Measurements from ENCODE around the gene PRKCQ.
"Not testable (repeated sequence)": the region's sequence is repeated elsewhere in the genome, so short reads cannot be mapped to it uniquely, and the experiment has no call there.

Gene PRKCQ

GRCh38 chr10:6456067-6456466 is 124.0 kb downstream of the PRKCQ start:
- no peak for DNase-seq (ENCODE audit: low read depth)
- H3K4me3 ChIP-seq (ENCODE audit: low read depth, low read length): no peak overlapping the region
- TF ChIP-seq MAX (IDR thresholded peaks at IDR 0.05; ENCODE audit: low read depth, low read length) (no peak), MYC (IDR thresholded peaks at IDR 0.05; ENCODE audit: low read depth, low read length) (no peak), POLR2A (IDR thresholded peaks at IDR 0.05; ENCODE audit: extremely low read depth, insufficient read length) (no peak), CTCF (IDR thresholded peaks at IDR 0.05; ENCODE audit: low read depth, low read length) (no peak)

- no peak overlapping the region for H3K4me3 ChIP-seq (ENCODE audit: low read depth, low read length)
- DNase-seq (ENCODE audit: low read depth): no peak
- TF ChIP-seq CTCF (IDR thresholded peaks at IDR 0.05; ENCODE audit: low read depth, low read length): no peak
- no peak for TF ChIP-seq MAX (IDR thresholded peaks at IDR 0.05; ENCODE audit: low read depth, low read length)
- no peak for TF ChIP-seq POLR2A (IDR thresholded peaks at IDR 0.05; ENCODE audit: extremely low read depth, insufficient read length)
- no peak for TF ChIP-seq MYC (IDR thresholded peaks at IDR 0.05; ENCODE audit: low read depth, low read length)
Measured at GRCh38 chr10:6455592-6455991, 124.5 kb downstream of the PRKCQ start.

- H3K4me3 ChIP-seq (ENCODE audit: low read depth, low read length): no peak overlapping the region
- DNase-seq (ENCODE audit: low read depth): no peak
- TF ChIP-seq POLR2A (IDR thresholded peaks at IDR 0.05; ENCODE audit: extremely low read depth, insufficient read length) (no peak), MAX (IDR thresholded peaks at IDR 0.05; ENCODE audit: low read depth, low read length) (no peak), CTCF (IDR thresholded peaks at IDR 0.05; ENCODE audit: low read depth, low read length) (no peak), MYC (IDR thresholded peaks at IDR 0.05; ENCODE audit: low read depth, low read length) (no peak)
Measured at GRCh38 chr10:6446711-6447110, 133.4 kb downstream of the PRKCQ start.

GRCh38 chr10:6445671-6446316 is 134.3 kb downstream of the PRKCQ start:
- TF ChIP-seq MYC (IDR thresholded peaks at IDR 0.05; ENCODE audit: low read depth, low read length) (no peak), POLR2A (IDR thresholded peaks at IDR 0.05; ENCODE audit: extremely low read depth, insufficient read length) (no peak), MAX (IDR thresholded peaks at IDR 0.05; ENCODE audit: low read depth, low read length) (0 out of 2 replicates have a peak, but pooled peaks have one; percentile 6), CTCF (IDR thresholded peaks at IDR 0.05; ENCODE audit: low read depth, low read length) (peak; percentile 56)
- H3K4me3 ChIP-seq (ENCODE audit: low read depth, low read length): no peak overlapping the region
- peak; percentile 61 for DNase-seq (ENCODE audit: low read depth)

- DNase-seq (ENCODE audit: low read depth); H3K4me3 ChIP-seq (ENCODE audit: low read depth, low read length): not testable (repeated sequence)
Measured at GRCh38 chr10:6439875-6440274, 140.2 kb downstream of the PRKCQ start.

GRCh38 chr10:6431861-6432260 is 148.2 kb downstream of the PRKCQ start:
- no peak for TF ChIP-seq POLR2A (IDR thresholded peaks at IDR 0.05; ENCODE audit: extremely low read depth, insufficient read length)
- TF ChIP-seq MAX (IDR thresholded peaks at IDR 0.05; ENCODE audit: low read depth, low read length): no peak
- no peak for TF ChIP-seq MYC (IDR thresholded peaks at IDR 0.05; ENCODE audit: low read depth, low read length)
- TF ChIP-seq CTCF (IDR thresholded peaks at IDR 0.05; ENCODE audit: low read depth, low read length): no peak
- no peak for DNase-seq (ENCODE audit: low read depth)
- H3K4me3 ChIP-seq (ENCODE audit: low read depth, low read length): no peak overlapping the region
